HG03460 (cell line): Measurements from ENCODE around the gene BEND6.
A peak's percentile ranks its signal among the peaks of the same experiment; 100 is the strongest.

ENCODE experiments used
- ATAC-seq: cut with Tn5 transposase; IDR thresholded peaks from one replicate; pipeline ENCODE4 v1.9.1; 2021; ENCODE audit not compliant: unreplicated experiment

The BEND6 gene, protein sequence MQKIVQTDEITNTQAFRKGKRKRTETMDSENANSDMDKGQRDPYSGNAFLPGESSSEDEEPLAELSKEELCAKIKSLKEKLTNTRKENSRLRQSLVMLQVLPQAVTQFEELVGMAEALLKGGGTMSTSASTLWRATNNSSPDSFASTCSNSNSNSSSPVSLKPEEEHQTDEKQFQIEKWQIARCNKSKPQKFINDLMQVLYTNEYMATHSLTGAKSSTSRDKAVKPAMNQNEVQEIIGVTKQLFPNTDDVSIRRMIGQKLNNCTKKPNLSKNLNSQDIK

DNA sequence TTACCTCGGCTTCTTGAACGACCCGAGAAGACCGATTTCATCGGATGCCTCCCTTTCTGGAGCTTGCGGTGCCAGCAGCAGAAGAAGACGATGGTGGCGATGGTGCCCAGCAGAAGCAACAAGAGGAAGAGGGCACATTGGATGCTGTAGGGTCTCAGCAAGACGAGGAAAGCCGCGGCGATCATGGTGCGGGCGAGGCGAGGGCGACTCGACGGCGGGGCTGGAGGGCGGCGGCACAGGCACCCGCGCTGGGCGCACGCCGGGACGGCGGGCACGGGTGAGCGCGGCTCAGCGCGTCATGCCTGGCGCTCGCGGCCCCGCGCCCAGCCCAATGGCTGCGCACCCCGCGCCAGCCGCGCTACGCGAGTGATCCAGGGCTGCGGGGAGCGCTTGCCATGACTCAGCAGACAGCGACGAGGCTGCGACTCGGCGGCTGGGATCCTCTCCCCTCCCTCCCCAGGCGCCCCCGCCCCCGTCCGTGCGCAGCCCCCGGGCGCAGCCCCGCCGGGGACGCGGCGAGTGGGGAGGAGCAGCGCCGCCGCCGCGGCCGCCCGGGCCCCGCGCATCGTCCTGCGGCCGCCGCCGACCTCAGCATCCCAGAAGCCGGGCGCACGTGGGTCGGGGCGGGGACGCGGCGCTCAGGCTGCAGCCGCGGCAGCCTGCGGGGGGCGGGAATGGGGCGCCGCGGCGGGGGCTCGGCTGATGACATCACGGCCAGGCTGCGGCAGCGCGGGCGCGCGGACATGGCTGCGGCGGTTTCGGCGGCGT, at the start of gene BEND6:
BEND6 (plus strand) TSS at position 705 of the 768 bp plus-strand sequence. CDS start 26,704 bp downstream, outside the sequence.
- peak; percentile 33 for ATAC-seq

DNA sequence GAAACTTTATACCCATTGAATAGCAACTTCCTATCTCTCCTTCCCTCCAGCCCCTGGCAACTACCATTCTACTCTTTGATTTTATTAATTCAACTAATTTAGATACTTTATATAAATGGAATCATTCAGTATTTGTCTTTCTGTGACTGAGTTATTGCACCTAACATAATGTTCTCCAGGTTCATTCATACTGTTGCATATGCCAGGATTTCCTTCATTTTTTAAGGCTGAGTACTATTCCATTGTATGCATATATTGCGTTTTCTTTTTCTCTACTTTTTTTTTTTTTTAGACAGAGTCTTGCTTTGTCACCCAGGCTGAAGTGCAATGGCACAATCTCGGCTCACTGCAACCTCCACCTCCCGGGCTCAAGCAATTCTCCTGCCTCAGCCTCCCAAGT, 49.5 kb upstream of the BEND6 start:
- ATAC-seq: no peak

DNA sequence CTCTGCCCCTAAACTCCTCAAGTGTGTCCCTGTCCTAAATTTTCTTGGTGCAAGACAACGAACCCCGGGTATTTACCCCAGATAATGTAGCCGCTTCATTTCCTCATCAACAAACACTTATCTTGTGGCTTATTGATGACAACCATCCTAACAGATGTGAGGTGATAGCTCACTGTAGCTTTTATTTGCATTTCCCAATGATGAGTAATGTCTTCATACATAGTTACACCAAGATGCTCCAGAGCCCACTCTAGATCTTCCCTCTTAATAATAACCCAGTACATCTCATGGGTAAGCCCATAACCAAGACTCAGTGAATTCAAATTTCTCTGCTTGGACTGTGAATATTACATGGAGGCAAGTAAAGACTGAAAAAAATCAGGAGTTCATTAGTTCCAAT, 48.2 kb upstream of the BEND6 start:
- ATAC-seq: no peak

DNA sequence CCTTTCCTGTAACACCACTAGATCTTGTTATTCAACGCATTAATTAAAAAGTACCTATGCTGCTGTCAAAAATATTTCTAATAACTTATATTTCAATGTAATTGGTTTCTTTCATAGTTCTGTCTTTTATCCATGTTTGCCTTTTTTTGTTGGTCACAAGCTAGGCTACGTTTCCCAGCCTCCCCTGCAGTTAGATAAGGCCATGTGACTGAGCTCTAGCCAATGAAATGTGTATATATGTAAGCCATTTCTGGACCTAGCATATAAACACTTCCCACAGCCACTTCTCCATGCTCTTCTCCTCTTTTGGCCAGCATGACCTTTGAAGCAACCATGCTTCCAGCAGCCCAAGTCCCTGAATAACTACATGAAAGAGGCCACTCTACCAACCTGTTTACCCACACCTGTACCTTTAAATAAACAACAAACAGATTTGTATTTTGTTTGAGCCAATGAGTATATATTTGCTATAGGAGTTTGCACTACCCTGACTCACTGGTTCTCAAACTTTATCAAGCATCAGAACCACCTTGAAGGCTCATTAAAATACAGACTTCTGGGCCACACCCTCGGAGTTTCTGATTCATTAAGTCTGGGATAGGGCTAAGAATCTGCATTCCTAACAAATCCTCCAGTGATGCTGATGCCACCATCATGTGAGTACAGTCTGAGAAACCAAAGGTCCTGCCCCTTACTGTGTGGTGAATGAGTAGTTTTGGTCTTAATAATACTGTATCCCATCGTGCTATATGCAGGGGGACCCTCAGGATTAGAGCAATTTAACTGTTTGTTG, 45.6 kb upstream of the BEND6 start:
- ATAC-seq: no peak

DNA sequence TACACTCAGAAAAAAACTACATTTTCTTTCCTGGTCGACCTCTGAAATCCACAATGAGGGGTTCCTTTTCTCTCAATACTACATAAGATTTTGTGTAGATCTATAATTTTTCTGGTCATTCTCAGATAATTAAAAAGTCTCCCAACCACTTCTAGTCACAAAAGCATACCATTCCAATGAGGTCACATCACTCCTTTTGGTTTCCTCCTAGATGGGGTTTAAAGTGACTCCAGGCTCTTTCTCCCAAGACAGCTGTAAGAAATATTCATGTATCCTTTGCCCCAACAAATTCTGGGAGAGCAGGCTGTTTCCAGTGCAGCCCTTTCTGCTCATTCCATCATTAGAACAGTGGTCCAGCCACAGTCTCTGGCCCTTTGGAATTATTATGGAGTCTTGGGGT, 43.1 kb upstream of the BEND6 start:
- no peak for ATAC-seq

DNA sequence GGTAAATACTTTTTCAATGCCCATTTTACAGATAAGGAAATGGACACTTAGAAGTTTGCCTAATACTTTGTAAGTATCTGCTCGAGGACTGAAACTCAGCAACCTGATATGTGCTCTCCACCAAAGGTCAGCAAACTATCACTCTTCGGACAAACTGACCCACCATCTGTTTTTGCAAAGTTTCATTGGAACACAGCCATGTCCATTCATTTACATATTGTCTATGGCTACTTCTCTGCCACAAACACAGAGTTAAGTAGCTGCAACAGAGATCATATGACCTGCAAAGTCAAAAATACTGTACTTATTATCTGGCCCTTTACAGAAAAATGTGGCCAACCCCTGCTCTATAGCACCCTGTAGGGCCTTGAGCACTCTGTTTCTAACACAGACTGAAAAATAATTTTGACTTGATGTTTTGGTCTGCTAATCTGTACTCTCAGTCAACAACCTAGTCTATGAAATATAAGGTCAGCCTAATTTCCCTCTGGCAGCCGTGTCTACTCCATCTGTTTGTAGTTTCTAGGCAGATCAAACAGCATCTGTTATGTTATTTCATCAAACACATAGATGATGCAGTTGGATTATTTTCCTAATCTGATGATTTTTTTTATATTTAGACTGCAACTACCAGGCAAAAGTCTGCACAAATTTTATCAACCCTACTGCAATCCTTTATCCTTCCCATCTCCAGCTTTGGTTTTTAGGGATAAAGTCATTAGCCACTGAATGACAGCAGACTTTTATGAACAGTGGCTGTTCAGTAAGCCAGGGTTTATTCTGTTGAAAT, 41.4 kb upstream of the BEND6 start:
- no peak for ATAC-seq

DNA sequence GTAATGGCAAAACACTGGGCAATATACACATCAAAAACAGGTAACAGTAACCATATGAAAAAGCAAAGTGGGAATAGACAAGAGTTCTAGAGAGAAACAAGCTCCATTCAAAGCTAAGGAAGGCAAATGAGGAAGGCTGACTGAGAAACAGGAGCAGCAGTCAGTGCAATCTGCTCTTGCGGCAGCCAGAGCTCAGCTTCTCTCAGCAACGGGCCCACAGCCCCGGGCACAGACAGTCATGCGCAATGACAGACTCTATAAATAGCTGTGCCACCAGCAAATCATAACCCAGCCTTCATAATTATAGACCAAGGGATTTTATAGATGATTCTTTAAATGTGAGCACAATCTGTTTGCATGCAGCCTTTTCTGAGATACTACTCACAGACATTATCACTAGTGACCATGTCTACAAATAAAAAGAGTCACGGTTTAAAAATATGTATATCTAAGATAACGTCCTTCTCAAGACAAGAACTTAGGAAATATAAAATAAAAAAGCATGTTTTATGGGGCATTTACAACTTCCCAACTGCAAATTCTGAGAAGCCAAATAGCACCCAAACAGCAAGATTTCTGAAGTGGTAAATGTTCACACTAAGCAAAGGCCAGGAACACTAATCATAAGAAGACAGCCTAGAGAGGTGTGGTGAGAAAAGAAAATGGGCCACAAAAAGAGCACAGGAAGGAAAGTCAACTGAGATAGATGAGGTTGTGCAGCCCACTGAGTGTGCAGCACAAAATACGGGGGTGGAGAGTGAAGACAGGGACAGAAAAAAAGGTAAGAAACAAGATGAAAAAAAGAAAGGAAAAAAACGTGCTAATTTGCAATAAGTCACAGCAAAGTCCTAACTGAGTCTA, 39.9 kb upstream of the BEND6 start:
- peak; percentile 68 for ATAC-seq

DNA sequence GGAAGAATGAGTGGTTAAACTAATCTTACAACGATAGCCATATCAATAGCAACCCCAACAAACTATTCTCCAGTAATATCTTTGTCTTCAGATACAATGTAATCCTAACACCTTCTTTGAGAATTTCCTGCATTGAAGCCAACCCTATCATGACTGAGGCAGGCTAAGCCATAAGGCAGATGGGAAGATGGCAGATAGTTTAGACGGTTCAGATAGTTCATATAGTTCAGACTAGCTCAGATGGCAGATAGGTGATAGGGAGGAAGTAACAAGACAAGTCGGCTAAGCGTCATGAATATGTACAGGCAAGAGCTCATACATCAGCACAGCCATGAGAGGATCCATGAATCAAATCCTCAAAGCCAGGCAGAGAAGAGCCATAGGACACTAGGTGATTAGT, 39.1 kb upstream of the BEND6 start:
- no peak for ATAC-seq

DNA sequence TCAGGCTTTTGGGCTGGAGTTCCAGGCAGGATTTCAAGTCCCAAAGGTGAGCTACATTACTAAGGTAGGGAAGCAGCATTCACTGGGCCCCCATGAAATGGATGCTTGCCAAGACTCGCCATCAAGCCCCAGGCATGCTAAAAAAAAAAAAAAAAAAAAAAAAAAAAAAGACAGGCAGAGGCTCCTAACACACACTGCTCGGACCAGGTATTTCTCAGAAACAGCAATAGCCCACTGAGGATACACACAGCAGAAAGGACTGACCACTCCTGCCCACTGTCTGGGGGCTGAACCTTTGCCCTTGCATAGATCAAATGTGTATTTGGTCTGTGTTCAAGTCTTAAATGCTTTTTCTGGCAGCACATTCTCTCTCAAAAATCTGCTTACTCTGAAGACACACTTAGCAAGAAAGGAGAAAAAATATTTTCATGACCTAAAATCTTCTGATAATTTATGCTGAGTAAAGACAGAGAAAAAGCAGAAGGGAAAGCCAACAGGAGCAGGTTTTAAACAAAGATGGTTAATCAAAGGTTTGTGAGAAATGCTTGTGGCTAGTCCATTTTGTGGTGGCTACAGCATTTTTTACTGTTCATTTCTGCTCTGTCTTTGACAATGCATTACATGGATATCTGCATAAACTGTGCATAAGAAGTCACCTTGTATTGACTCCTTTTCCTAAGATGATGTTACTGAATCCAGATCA, 37.9 kb upstream of the BEND6 start:
- ATAC-seq: no peak

DNA sequence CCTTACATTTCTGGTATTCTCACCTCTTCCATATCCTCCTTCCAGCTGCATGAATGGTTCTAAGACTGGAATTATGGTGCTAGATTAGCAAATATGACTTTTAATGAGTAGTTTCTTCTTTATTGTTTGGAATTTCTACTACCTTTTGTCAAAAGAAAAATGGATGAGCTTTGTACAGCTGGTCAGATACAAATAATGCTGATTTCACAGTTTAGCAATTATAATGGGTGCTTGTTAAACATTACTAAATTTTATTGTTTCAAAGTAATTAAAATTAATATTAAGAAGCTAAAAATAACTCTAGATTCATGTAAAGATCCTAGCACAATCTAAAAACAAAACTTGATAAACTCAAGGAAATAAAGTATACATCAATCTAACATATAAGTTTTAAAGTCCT, 32.3 kb upstream of the BEND6 start:
- no peak for ATAC-seq

DNA sequence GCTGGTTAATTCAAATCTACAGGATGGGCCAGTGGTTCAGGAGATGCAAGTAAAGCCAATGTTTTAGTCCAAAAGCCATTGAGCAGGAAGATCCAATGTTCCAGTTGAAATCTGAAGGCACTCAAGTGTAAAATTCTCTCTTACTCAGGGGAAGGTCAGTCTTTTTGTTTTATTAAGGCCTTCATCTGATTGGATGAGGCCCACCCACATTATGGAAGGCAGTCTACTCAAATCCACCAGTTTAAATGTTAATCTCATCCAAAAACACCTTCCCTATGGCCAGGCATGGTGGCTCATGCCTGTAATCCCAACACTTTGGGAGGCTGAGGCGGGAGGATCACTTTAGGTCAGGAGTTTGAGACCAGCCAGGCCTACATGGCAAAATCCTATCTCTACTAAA, 31.3 kb upstream of the BEND6 start:
- ATAC-seq: no peak

DNA sequence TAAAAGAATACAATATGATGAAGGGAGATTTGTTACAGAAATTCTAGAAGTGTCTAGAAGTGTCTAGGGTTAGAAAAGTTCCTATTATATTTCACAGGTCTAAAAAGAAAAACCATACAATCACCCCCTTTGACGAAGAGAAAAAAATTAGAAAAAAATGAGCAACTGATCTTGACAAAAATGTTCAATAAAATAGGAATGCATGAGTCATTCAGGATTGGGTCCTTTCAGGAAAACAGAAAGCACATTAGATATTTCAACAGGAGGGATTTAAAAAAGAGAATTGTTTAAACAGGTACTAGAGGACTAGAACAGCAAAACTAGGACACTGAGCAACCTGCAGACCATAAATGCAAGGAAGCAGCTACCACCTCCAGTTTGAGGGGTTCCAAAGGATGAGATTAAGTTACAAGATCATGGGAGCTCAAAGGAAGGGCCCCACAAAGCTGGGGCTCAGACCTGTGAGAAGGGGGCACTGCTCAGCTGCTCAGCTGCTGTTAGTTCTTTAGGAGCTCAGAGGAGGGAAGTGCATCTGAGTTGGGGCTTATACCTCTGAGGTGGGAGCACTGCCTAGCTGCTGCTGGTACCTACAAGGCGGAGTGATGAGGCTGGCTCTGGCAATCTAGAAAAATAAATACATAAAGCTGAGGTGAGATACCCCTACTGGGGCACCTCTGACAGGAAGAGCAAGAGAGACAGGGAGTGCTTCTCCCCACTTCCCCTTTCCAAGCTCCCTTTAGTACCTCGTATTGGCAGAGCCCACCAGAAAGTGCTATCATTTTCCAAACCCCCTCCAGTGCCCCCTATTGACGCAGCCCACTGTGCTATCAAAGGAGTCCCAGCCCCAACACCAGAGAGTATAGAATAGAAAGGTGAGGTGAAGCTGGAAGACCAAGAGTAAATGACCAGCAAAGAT, 27.1 kb upstream of the BEND6 start:
- ATAC-seq: no peak

DNA sequence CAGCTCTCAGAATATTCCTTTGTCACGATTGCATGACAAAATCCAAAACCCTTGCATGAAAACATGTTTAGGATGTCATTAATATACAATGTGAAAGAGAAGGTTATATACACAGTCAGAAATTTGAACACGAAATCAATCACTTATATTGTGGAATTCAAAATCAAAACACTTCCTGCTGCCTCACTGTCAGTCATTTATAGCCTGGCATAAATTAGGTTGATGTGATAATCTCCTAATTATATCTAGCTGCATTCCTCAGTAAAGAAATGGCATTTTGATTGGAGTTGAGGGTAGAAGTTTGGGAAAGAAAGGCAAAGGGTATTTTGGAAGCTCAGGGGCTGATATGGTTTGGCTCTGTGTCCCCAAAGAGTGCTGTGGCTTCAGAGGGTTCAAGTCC, 24.1 kb upstream of the BEND6 start:
- no peak for ATAC-seq

DNA sequence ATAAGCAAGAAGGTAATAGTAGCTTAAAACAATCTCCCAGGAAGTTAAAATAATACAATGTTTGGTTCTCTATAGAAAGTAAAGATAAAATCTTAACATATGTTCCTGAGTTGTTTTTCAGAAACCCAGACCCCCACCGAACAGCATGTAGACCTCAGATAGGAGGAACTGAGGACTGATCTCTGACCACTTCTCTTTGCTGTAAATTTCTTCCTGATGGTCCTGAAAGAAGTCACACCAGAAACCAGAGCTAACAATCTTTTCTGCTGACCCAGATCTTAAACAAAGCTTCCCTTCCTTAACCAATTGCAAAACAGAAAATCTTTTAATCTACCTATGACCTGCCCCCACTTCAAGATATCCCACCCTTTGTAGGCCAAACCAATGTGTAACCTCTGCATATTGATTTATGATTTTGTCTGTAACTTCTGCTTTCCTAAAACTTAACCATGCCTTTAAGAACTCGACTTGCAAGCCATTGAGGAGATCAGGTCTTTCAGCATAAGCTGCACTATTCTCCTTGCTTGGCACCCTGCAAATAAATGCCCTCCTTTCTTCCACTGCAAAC, 21.9 kb upstream of the BEND6 start:
- no peak for ATAC-seq

DNA sequence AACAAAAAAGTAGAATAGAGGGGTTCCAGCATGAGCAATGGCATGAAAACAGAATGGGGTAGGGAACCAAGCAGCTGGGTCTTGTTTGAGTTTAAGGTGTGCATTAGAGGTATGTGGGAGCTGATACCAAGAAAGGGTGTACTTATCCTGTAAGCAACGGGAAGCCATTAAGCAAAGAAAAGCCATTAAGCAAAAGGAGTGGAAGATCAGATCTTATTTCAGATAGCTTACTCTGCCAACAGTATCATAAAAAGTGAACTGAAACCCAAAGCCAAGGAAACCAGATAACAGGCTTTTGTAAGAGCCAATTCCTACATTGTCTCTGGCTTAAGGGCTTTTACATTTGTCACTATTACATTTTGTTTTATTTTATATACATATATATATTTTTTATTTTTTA, 21.3 kb upstream of the BEND6 start:
- ATAC-seq: no peak

DNA sequence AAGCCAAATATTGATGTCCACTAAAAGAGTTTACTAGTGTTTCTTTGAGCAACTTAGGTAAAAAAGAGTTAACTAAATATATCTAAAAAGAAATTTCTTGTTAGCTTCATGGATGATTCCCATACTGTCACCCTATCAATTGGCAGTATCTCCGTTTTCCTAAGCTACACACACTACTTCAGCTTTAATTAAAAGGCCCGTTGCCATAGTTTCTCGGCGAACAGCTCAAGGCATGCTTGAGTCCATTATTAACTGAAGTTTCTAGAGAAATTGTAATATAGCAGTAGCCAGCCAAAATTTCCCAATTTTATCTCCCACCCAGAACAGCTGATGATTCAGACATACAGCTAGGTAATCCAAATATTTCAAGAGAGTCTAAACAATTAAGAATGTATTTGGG, 20.0 kb upstream of the BEND6 start:
- ATAC-seq: no peak

DNA sequence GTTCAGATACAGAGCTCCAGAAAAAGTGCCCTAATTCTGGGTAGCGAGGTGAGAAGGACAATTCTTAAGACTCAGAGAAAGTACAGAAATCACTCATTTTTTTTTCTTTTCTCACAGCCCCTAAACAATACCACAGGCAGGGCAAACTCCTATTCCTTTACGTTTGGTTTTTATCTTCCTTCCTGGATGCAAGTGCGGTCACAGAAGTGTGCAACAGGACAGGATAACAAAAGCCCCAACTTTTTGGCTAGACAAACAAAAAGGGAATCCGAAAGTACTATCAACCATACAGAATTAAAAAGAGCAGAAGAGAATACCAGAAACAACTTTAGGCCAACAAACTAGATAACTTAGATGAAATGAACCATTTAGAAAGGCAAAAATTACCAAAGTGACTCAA, 18.4 kb upstream of the BEND6 start:
- no peak for ATAC-seq

DNA sequence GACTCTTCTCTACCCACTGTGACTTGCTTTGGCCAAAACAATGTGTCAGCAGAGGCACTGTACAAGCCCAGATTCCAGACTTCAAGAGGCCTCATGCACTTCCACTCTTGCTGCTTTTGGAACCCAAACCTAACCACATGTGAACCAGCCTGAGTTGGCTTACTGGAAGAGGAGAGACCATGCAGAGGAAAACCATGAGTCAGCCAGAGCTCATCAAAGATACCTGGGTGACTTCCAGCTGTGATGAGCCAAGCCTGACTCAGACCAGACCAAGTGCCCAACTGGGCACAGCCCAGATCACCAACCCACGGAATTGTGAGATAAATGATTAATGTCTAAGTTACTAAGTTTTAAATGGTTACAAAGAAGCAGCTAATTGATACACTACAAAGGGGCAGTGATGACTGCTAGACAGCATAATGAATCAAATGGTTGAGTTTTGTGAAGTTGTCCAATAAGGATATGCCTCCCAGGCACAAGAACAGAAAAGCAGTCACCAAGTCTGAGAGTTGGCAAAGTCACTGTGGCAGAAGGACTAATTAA, 16.2 kb upstream of the BEND6 start:
- peak; percentile 73 for ATAC-seq
